SK-N-SH treated with all-trans-retinoic acid at 6 μM for 48 hours (cell line): ENCODE data around the gene ENO2.

Source experiments
- ATAC-seq: fragments of 200-7000 bp; cut with Tn5 transposase; 3 replicates; pipeline ENCODE4 v1.9.1; 2020; ENCODE audit warnings: mild to moderate bottlenecking, moderate library complexity
- ARNTL ChIP-seq: fragments of 450-650 bp; formaldehyde crosslinking; IDR thresholded peaks from 2 replicates; pipeline ENCODE4 v1.5.0; 2020; ENCODE audit warnings: low read depth, mild to moderate bottlenecking, moderate library complexity, borderline replicate concordance
- BACH2 ChIP-seq: fragments of 250-450 bp; sonication (Bioruptor Pico); IDR thresholded peaks from 2 replicates; pipeline ENCODE4 v1.9.0; 2021; ENCODE audit warnings: mild to moderate bottlenecking, borderline replicate concordance
- CSDC2 ChIP-seq: fragments of 250-450 bp; sonication (Bioruptor Pico); IDR thresholded peaks from 2 replicates; pipeline ENCODE4 v1.5.0; 2020; ENCODE audit warnings: mild to moderate bottlenecking, moderate library complexity
- ESRRG ChIP-seq: fragments of 250-450 bp; sonication (Bioruptor Pico); IDR thresholded peaks from 2 replicates; pipeline ENCODE4 v1.6.1; 2021; ENCODE audit warnings: mild to moderate bottlenecking
- GLIS3 ChIP-seq: fragments of 250-450 bp; sonication (Bioruptor Pico); IDR thresholded peaks from 2 replicates; pipeline ENCODE4 v1.5.0; 2020; ENCODE audit warnings: mild to moderate bottlenecking, moderate library complexity
- ISL1 ChIP-seq: fragments of 250-450 bp; sonication (Bioruptor Pico); IDR thresholded peaks from 2 replicates; pipeline ENCODE4 v2.1.2; 2022; ENCODE audit warnings: mild to moderate bottlenecking, moderate library complexity
- OSR1 ChIP-seq: fragments of 250-450 bp; sonication (Bioruptor Pico); IDR thresholded peaks from 2 replicates; pipeline ENCODE4 v1.8.0; 2022; ENCODE audit warnings: moderate library complexity, mild to moderate bottlenecking, inconsistent platforms
- PATZ1 ChIP-seq: fragments of 250-450 bp; sonication (Bioruptor Pico); IDR thresholded peaks from 2 replicates; pipeline ENCODE4 v1.8.0; 2020; ENCODE audit warnings: mild to moderate bottlenecking, moderate library complexity, borderline replicate concordance
- POU6F1 ChIP-seq: fragments of 250-450 bp; sonication (Bioruptor Pico); IDR thresholded peaks from 2 replicates; pipeline ENCODE4 v1.8.0; 2021; ENCODE audit warnings: low read depth, mild to moderate bottlenecking, moderate library complexity, borderline replicate concordance
- PPARA ChIP-seq: fragments of 250-450 bp; sonication (Bioruptor Pico); IDR thresholded peaks from 2 replicates; pipeline ENCODE4 v1.5.0; 2020; ENCODE audit warnings: mild to moderate bottlenecking, borderline replicate concordance
- RARB ChIP-seq: fragments of 250-450 bp; sonication (Bioruptor Pico); IDR thresholded peaks from 2 replicates; pipeline ENCODE4 v1.8.0; 2021; ENCODE audit warnings: mild to moderate bottlenecking, moderate library complexity
- SNAI2 ChIP-seq: fragments of 250-450 bp; sonication (Bioruptor Pico); IDR thresholded peaks from 2 replicates; pipeline ENCODE4 v1.5.0; 2020; ENCODE audit warnings: mild to moderate bottlenecking, moderate library complexity
- TCF4 ChIP-seq: fragments of 250-450 bp; sonication (Bioruptor Pico); IDR thresholded peaks from 2 replicates; pipeline ENCODE4 v1.8.0; 2021; ENCODE audit warnings: mild to moderate bottlenecking, moderate library complexity, borderline replicate concordance
- TOX ChIP-seq: fragments of 250-450 bp; sonication (Bioruptor Pico); IDR thresholded peaks from 2 replicates; pipeline ENCODE4 v1.8.0; 2021; ENCODE audit warnings: mild to moderate bottlenecking, moderate library complexity, borderline replicate concordance
- TSHZ2 ChIP-seq: fragments of 250-450 bp; sonication (Bioruptor Pico); IDR thresholded peaks from 2 replicates; pipeline ENCODE4 v1.5.0; 2020; ENCODE audit warnings: mild to moderate bottlenecking, moderate library complexity
- ZC3H10 ChIP-seq: fragments of 250-450 bp; sonication (Bioruptor Pico); IDR thresholded peaks from 2 replicates; pipeline ENCODE4 v1.5.1; 2021; ENCODE audit warnings: mild to moderate bottlenecking, moderate library complexity
- ZFP3 ChIP-seq: fragments of 250-450 bp; sonication (Bioruptor Pico); IDR thresholded peaks from 2 replicates; pipeline ENCODE4 v1.5.0; 2020; ENCODE audit warnings: mild to moderate bottlenecking, moderate library complexity
- ZFP30 ChIP-seq: fragments of 450-650 bp; formaldehyde crosslinking; IDR thresholded peaks from 2 replicates; pipeline ENCODE4 v1.5.0; 2022; ENCODE audit warnings: mild to moderate bottlenecking, moderate library complexity
- ZNF565 ChIP-seq: fragments of 450-650 bp; formaldehyde crosslinking; conservative IDR thresholded peaks from 2 replicates; pipeline ENCODE4 v1.5.0; 2020; ENCODE audit warnings: low read depth, mild to moderate bottlenecking, moderate library complexity
- ZNF70 ChIP-seq: fragments of 450-650 bp; formaldehyde crosslinking; IDR thresholded peaks from 2 replicates; pipeline ENCODE4 v1.5.0; 2020; ENCODE audit warnings: mild to moderate bottlenecking, moderate library complexity
- ZNF8 ChIP-seq: fragments of 450-650 bp; formaldehyde crosslinking; IDR thresholded peaks from 2 replicates; pipeline ENCODE4 v1.5.0; 2020; ENCODE audit warnings: mild to moderate bottlenecking, moderate library complexity
- TF ChIP-seq, protein P1 (sequence below): fragments of 250-450 bp; sonication (Bioruptor Pico); IDR thresholded peaks from 2 replicates; pipeline ENCODE4 v1.5.1; 2021; ENCODE audit warnings: mild to moderate bottlenecking, moderate library complexity
- TF ChIP-seq, protein P2 (sequence below): fragments of 250-450 bp; sonication (Bioruptor Pico); IDR thresholded peaks from 2 replicates; pipeline ENCODE4 v1.5.1; 2020; ENCODE audit warnings: low read depth, mild to moderate bottlenecking, moderate library complexity

Gene ENO2

GRCh38 chr12:6947615-6948014 is 33.2 kb downstream of the ENO2 start (continued):
- TF ChIP-seq TSHZ2 (CRISPR knock-in tag) (no peak), TCF4 (CRISPR knock-in tag) (no peak), ARNTL (no peak), ZNF8 (no peak), ZFP3 (CRISPR knock-in tag) (no peak)
- TF ChIP-seq, protein P1, sequence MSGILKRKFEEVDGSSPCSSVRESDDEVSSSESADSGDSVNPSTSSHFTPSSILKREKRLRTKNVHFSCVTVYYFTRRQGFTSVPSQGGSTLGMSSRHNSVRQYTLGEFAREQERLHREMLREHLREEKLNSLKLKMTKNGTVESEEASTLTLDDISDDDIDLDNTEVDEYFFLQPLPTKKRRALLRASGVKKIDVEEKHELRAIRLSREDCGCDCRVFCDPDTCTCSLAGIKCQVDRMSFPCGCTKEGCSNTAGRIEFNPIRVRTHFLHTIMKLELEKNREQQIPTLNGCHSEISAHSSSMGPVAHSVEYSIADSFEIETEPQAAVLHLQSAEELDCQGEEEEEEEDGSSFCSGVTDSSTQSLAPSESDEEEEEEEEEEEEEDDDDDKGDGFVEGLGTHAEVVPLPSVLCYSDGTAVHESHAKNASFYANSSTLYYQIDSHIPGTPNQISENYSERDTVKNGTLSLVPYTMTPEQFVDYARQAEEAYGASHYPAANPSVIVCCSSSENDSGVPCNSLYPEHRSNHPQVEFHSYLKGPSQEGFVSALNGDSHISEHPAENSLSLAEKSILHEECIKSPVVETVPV (CRISPR knock-in tag): no peak
- TF ChIP-seq, all 23 proteins: peak for 0

- TF ChIP-seq ZFP30 (CRISPR knock-in tag): no peak
- no peak for TF ChIP-seq SNAI2 (CRISPR knock-in tag)
- TF ChIP-seq PPARA (CRISPR knock-in tag): no peak
- no peak for TF ChIP-seq ISL1 (CRISPR knock-in tag)
- no peak for TF ChIP-seq TCF4 (CRISPR knock-in tag)
- TF ChIP-seq PATZ1 (CRISPR knock-in tag): no peak
- TF ChIP-seq RARB (CRISPR knock-in tag): no peak
- no peak for TF ChIP-seq ZNF8
- no peak for TF ChIP-seq TOX (CRISPR knock-in tag)
- no peak for TF ChIP-seq ZNF565
- TF ChIP-seq BACH2: no peak
- no peak for TF ChIP-seq ZFP3 (CRISPR knock-in tag)
- TF ChIP-seq ZNF70 (CRISPR knock-in tag): no peak
- TF ChIP-seq OSR1: no peak
- TF ChIP-seq, protein P2, sequence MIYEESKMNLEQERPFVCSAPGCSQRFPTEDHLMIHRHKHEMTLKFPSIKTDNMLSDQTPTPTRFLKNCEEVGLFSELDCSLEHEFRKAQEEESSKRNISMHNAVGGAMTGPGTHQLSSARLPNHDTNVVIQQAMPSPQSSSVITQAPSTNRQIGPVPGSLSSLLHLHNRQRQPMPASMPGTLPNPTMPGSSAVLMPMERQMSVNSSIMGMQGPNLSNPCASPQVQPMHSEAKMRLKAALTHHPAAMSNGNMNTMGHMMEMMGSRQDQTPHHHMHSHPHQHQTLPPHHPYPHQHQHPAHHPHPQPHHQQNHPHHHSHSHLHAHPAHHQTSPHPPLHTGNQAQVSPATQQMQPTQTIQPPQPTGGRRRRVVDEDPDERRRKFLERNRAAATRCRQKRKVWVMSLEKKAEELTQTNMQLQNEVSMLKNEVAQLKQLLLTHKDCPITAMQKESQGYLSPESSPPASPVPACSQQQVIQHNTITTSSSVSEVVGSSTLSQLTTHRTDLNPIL (CRISPR knock-in tag): no peak
- no peak for TF ChIP-seq POU6F1 (CRISPR knock-in tag)
- TF ChIP-seq ESRRG (CRISPR knock-in tag): no peak
- no peak for TF ChIP-seq ARNTL
- no peak for TF ChIP-seq ZC3H10 (CRISPR knock-in tag)
- no peak for TF ChIP-seq CSDC2 (CRISPR knock-in tag)
- no peak for ATAC-seq
Measured at GRCh38 chr12:6948873-6949594, 34.7 kb downstream of the ENO2 start.

GRCh38 chr12:6950401-6950801 is 36.0 kb downstream of the ENO2 start:
- no peak for ATAC-seq
- TF ChIP-seq GLIS3 (CRISPR knock-in tag) (no peak), TSHZ2 (CRISPR knock-in tag) (no peak), TOX (CRISPR knock-in tag) (no peak), RARB (CRISPR knock-in tag) (no peak), OSR1 (no peak)
